ENCODE results near the gene IFI30.

- TF ChIP-seq EZH2phosphoT487 (IDR thresholded peaks at IDR 0.05; ENCODE audit: insufficient read depth, low read depth) (no peak), EZH2 (IDR thresholded peaks at IDR 0.05; ENCODE audit: insufficient read depth, poor library complexity, severe bottlenecking) (no peak)
These were observed 48.5 kb downstream of the IFI30 start for GRCh38 chr19:18221815-18222725.
